Right renal cortex interstitium (tissue), 3 donors: ENCODE measurements around the gene FAM20C. TPM values are rescaled to one million over a fixed set of nuclear protein-coding genes. Genes with fewer than 3 reads are reported as not detected.
A peak's percentile ranks its signal among the peaks of the same experiment; 100 is the strongest.

Source experiments
- DNase-seq, 3 donors: peaks; one replicate each; pipeline ENCODE4 v3.0.0-alpha.2; 2013; ENCODE audit warnings: low read depth in 3 of 3, low spot score in 2 of 3
- polyA plus RNA-seq, 3 donors: library from polyadenylated mRNA; unstranded; fragments of 120-200 nt; gene quantifications; one replicate each; pipeline ENCODE4 v1.2.1, GENCODE V29; 2013; ENCODE audit not compliant: insufficient read length in 3 of 3

The FAM20C gene
- polyA plus RNA-seq, result 10 to 100 TPM; 53.8 to 75.4 (median 59.7) TPM

GRCh38 chr7:191981-192649, at the start of gene FAM20C:
TSS of gene FAM20C (plus strand) at chr7:192571. CDS start at chr7:193200, 629 bp downstream.
- peak; percentile 45 to 67 (median 58) for DNase-seq

GRCh38 chr7:143145-143751, 49.1 kb upstream of the FAM20C start:
- no peak for DNase-seq

- DNase-seq, result no peak
These were observed 48.4 kb upstream of the FAM20C start for GRCh38 chr7:143811-144453.

GRCh38 chr7:144454-144826, 47.9 kb upstream of the FAM20C start:
- DNase-seq, result no peak

- DNase-seq, result no peak
These were observed 46.5 kb upstream of the FAM20C start for GRCh38 chr7:145863-146262.

GRCh38 chr7:148543-148931, 43.8 kb upstream of the FAM20C start:
- no peak for DNase-seq

GRCh38 chr7:148932-149790, 43.2 kb upstream of the FAM20C start:
- peak; percentile 94 to 98 (median 95) for DNase-seq

GRCh38 chr7:149791-150636, 42.4 kb upstream of the FAM20C start:
- DNase-seq, result no peak

- DNase-seq, result no peak
These were observed 41.6 kb upstream of the FAM20C start for GRCh38 chr7:150811-151221.

- DNase-seq, result no peak
These were observed 40.9 kb upstream of the FAM20C start for GRCh38 chr7:151346-152050.

- DNase-seq, result no peak
These were observed 39.5 kb upstream of the FAM20C start for GRCh38 chr7:152702-153391.

GRCh38 chr7:153604-154003, 38.8 kb upstream of the FAM20C start:
- DNase-seq, result no peak

- DNase-seq, result no peak
These were observed 38.1 kb upstream of the FAM20C start for GRCh38 chr7:154096-154799.

GRCh38 chr7:155469-155900, 36.9 kb upstream of the FAM20C start:
- DNase-seq, result no peak

GRCh38 chr7:156111-157007, 36.0 kb upstream of the FAM20C start:
- no peak for DNase-seq

GRCh38 chr7:157008-157310, 35.4 kb upstream of the FAM20C start:
- no peak for DNase-seq
